ENCODE measurements around the gene GOLGA6L9.
"Not testable (repeated sequence)": the region's sequence is repeated elsewhere in the genome, so short reads cannot be mapped to it uniquely, and the experiment has no call there.

GRCh38 chr15:82475345-82475967, 45.8 kb downstream of the GOLGA6L9 start:
- not testable (repeated sequence) for TF ChIP-seq POLR2A (IDR thresholded peaks at IDR 0.05)
- TF ChIP-seq, protein P1, sequence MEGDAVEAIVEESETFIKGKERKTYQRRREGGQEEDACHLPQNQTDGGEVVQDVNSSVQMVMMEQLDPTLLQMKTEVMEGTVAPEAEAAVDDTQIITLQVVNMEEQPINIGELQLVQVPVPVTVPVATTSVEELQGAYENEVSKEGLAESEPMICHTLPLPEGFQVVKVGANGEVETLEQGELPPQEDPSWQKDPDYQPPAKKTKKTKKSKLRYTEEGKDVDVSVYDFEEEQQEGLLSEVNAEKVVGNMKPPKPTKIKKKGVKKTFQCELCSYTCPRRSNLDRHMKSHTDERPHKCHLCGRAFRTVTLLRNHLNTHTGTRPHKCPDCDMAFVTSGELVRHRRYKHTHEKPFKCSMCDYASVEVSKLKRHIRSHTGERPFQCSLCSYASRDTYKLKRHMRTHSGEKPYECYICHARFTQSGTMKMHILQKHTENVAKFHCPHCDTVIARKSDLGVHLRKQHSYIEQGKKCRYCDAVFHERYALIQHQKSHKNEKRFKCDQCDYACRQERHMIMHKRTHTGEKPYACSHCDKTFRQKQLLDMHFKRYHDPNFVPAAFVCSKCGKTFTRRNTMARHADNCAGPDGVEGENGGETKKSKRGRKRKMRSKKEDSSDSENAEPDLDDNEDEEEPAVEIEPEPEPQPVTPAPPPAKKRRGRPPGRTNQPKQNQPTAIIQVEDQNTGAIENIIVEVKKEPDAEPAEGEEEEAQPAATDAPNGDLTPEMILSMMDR (IDR thresholded peaks at IDR 0.05 in 4 of 5, conservative IDR thresholded peaks at IDR 0.05 in 1 of 5): not testable (repeated sequence)
